K562 (cell line): ENCODE data around the gene MEA1. TPM values are rescaled to one million over a fixed set of nuclear protein-coding genes. Genes with fewer than 3 reads are reported as not detected.

Experiments used
- ATAC-seq: fragments of 200-7000 bp; cut with Tn5 transposase; 3 replicates; pipeline ENCODE4 v1.9.1; 2020; ENCODE audit warnings: moderate library complexity
- BruUV-seq: library from RNA; stranded (reverse); fragments of 400-500 nt; replicated peaks from 2 replicates; lab custom pipeline; 2021; lab: Mats Ljungman, UMichigan
- CTCF ChIA-PET: fragments of 300-600 bp; formaldehyde crosslinking; extraction: SDS; loops from one replicate; lab custom pipeline; 2021; ENCODE audit warnings: low intra/inter-chr PET ratio; lab: Yijun Ruan, JAX
- POLR2A ChIA-PET: fragments of 300-600, 350-650 bp; sonication (Branson Sonifier 250); formaldehyde crosslinking; extraction: SDS; loops from one replicate; lab custom pipeline; 2021; ENCODE audit warnings: antibody characterized with exemption, inconsistent platforms; lab: Yijun Ruan, JAX
- DNase-seq, 4 experiments: peaks; one replicate each; pipeline versions ENCODE4 v3.0.0 to v3.0.0-alpha.2; 2011 to 2018; ENCODE audit warnings: low spot score in 3 of 4, mixed read lengths in 3 of 4; ENCODE audit errors: extremely low read depth in 1 of 4
- FAIRE-seq: peaks from 2 replicates; lab custom pipeline; 2011; peaks lifted over from hg19 to GRCh38; lab: Jason Lieb, UNC
- H2AFZ ChIP-seq: 2 replicates; pipeline ENCODE4 v1.6.0; 2011; ENCODE audit warnings: low read depth, low read length, control low read depth, inconsistent platforms
- H3K27ac ChIP-seq: fragments of 200-600 bp; 3 replicates; pipeline ENCODE4 v1.8.0; 2011; ENCODE audit warnings: low read depth, mild to moderate bottlenecking, control low read depth, inconsistent platforms, low read length, moderate library complexity, mixed read lengths; ENCODE audit errors: extremely low read depth
- H3K27me3 ChIP-seq, 2 experiments: fragments of 300-600 bp in 1 of 2; 2 replicates in 1 of 2; 3 replicates in 1 of 2; pipeline versions ENCODE4 v1.6.0 to v1.8.0; 2011; ENCODE audit warnings: inconsistent platforms in 2 of 2, low read length in 2 of 2, mild to moderate bottlenecking in 1 of 2, mixed read lengths in 1 of 2, moderate library complexity in 1 of 2; ENCODE audit not compliant: control insufficient read depth in 2 of 2, insufficient read depth in 2 of 2
- H3K36me3 ChIP-seq: fragments of 300-600 bp; 3 replicates; pipeline ENCODE4 v1.8.0; 2011; ENCODE audit warnings: mild to moderate bottlenecking, low read length, inconsistent platforms; ENCODE audit not compliant: control insufficient read depth, insufficient read depth
- H3K4me1 ChIP-seq, 2 experiments: fragments of 200-600 bp in 1 of 2; replicated peaks in 1 of 2; 2 replicates in 1 of 2; 3 replicates in 1 of 2; pipeline versions ENCODE4 v1.5.1 to v1.8.0; 2011; ENCODE audit warnings: inconsistent platforms in 2 of 2, low read length in 2 of 2, mild to moderate bottlenecking in 1 of 2, mixed read lengths in 1 of 2, moderate library complexity in 1 of 2; ENCODE audit not compliant: control insufficient read depth in 2 of 2, insufficient read depth in 2 of 2
- H3K4me2 ChIP-seq: 2 replicates; pipeline ENCODE4 v1.6.1; 2011; ENCODE audit warnings: low read length, control low read depth, inconsistent platforms, mixed read lengths; ENCODE audit not compliant: insufficient read depth
- H3K4me3 ChIP-seq: fragments of 200-600 bp; sonication (generic), shearing (Covaris generic); 2 replicates; pipeline ENCODE4 v1.5.1; 2016; ENCODE audit warnings: control low read depth, inconsistent platforms
- H3K79me2 ChIP-seq: fragments of 200-600 bp; 3 replicates; pipeline ENCODE4 v1.8.0; 2011; ENCODE audit warnings: low read length, inconsistent platforms; ENCODE audit not compliant: control insufficient read depth, insufficient read depth
- H3K9ac ChIP-seq, 2 experiments: 2 replicates each; pipeline versions ENCODE4 v1.6.0 to v1.6.1; 2011; ENCODE audit warnings: low read depth in 2 of 2, low read length in 2 of 2, control low read depth in 1 of 2, inconsistent platforms in 1 of 2, mild to moderate bottlenecking in 1 of 2, mixed read lengths in 1 of 2; ENCODE audit not compliant: insufficient read depth in 1 of 2
- H3K9me1 ChIP-seq: one replicate; pipeline ENCODE4 v1.6.0; 2011; ENCODE audit warnings: inconsistent platforms, mild to moderate bottlenecking, low read length, moderate library complexity; ENCODE audit not compliant: control insufficient read depth, insufficient read depth
- H3K9me3 ChIP-seq: replicated peaks from 2 replicates; pipeline ENCODE4 v1.5.1; 2011; ENCODE audit warnings: low read depth, low read length, inconsistent platforms; ENCODE audit not compliant: control insufficient read depth, insufficient read depth
- H4K20me1 ChIP-seq: replicated peaks from 2 replicates; pipeline ENCODE4 v1.6.1; 2011; ENCODE audit warnings: low read length, inconsistent platforms, mixed read lengths; ENCODE audit not compliant: control insufficient read depth, insufficient read depth
- ARID1B ChIP-seq: fragments of 450-650 bp; IDR thresholded peaks from 2 replicates; pipeline ENCODE4 v1.6.1; 2016; ENCODE audit warnings: antibody characterized with exemption, mild to moderate bottlenecking, inconsistent platforms
- ASH1L ChIP-seq: fragments of 450-650 bp; IDR thresholded peaks from 2 replicates; pipeline ENCODE4 v1.6.1; 2018; ENCODE audit warnings: borderline replicate concordance, mild to moderate bottlenecking, low read depth; ENCODE audit not compliant: partially characterized antibody
- HLTF ChIP-seq: fragments of 450-650 bp; IDR thresholded peaks from 2 replicates; pipeline ENCODE4 v1.6.1; 2016
- NCOR1 ChIP-seq: fragments of 450-650 bp; IDR thresholded peaks from 2 replicates; pipeline ENCODE4 v1.6.1; 2016; ENCODE audit warnings: mild to moderate bottlenecking, moderate library complexity
- RBM25 ChIP-seq: fragments of 200-400 bp; formaldehyde crosslinking; IDR thresholded peaks from 2 replicates; pipeline ENCODE4 v1.6.1; 2018; ENCODE audit warnings: low read length, low read depth, moderate library complexity; ENCODE audit not compliant: severe bottlenecking
- SMARCB1 ChIP-seq: IDR thresholded peaks from 2 replicates; pipeline ENCODE4 v1.6.1; 2011; ENCODE audit warnings: improper control_type of control experiment, low read depth; ENCODE audit not compliant: insufficient read length
- SPI1 ChIP-seq: IDR thresholded peaks from 2 replicates; pipeline ENCODE4 v1.6.1; 2011; ENCODE audit warnings: low read depth, low read length, control low read depth, borderline replicate concordance
- TAF9B ChIP-seq: fragments of 450-650 bp; IDR thresholded peaks from 2 replicates; pipeline ENCODE4 v1.6.1; 2018; ENCODE audit warnings: mild to moderate bottlenecking; ENCODE audit not compliant: partially characterized antibody
- ZC3H8 ChIP-seq: fragments of 450-650 bp; IDR thresholded peaks from 2 replicates; pipeline ENCODE4 v1.6.1; 2017
- ZEB2 ChIP-seq: fragments of 450-650 bp; IDR thresholded peaks from 2 replicates; pipeline ENCODE4 v1.6.1; 2016
- WGBS: fragments of 100-300 bp; shearing (Covaris generic); methylation state at CpG from one replicate; pipeline ENCODE4 v1.1.6; 2016; ENCODE audit warnings: low coverage, mixed read lengths; ENCODE audit not compliant: insufficient coverage; ENCODE audit errors: missing lambda C conversion rate; 5-methylcytosine and 5-hydroxymethylcytosine counted together
- in situ Hi-C: fragments of 300-500 bp; cut with MboI; formaldehyde crosslinking; loops from 4 replicates; pipeline ENCODE4 v1.15.0; 2018; ENCODE audit warnings: inconsistent platforms, mixed read lengths
- intact Hi-C: fragments of 100-400 bp; cut with micrococcal nuclease; formaldehyde crosslinking; loops from 2 replicates; pipeline ENCODE4 v1.14.2; 2022
- polyA plus RNA-seq, 8 experiments: library from polyadenylated mRNA; depleted of rRNA in 4 of 8; stranded (reverse) in 5 of 8; unstranded in 3 of 8; fragments of >200 nt; fragmentation: Nextera tagmentation in 2 of 8; fragmentation: Illumina TruSeq in 1 of 8; extraction: Ambion mirVana in 2 of 8; extraction: Trizol in 1 of 8; gene quantifications; 2 replicates each; pipeline versions ENCODE4 v1.2.1 to v1.2.3, GENCODE V29; 2011 to 2014; ENCODE audit warnings: inconsistent platforms in 1 of 8, missing spikeins in 1 of 8
- total RNA-seq, 7 experiments: library from RNA; depleted of rRNA in 6 of 7; stranded (reverse); fragments of >200 nt in 6 of 7; fragmentation: Illumina TruSeq in 2 of 7; extraction: Trizol in 2 of 7; gene quantifications; 2 replicates each; pipeline versions ENCODE4 v1.2.1 to v1.2.3, GENCODE V29; 2011 to 2021; ENCODE audit warnings: low replicate concordance in 1 of 7
- TF ChIP-seq, protein P1 (sequence below): fragments of 450-650 bp; formaldehyde crosslinking; IDR thresholded peaks from 2 replicates; pipeline ENCODE4 v1.4.0; 2022; ENCODE audit warnings: missing genetic modification characterization
- TF ChIP-seq, protein P2 (sequence below), 2 experiments: fragments of 450-650 bp; IDR thresholded peaks; 2 replicates each; pipeline ENCODE4 v1.6.1; 2016

MEA1 gene
- total and polyA plus RNA-seq, 9 of the 15 experiments (the other 6 are each of a cell fraction or from before 2014, with no cell fraction given): 86.8 to 210 (median 152) TPM

DNA sequence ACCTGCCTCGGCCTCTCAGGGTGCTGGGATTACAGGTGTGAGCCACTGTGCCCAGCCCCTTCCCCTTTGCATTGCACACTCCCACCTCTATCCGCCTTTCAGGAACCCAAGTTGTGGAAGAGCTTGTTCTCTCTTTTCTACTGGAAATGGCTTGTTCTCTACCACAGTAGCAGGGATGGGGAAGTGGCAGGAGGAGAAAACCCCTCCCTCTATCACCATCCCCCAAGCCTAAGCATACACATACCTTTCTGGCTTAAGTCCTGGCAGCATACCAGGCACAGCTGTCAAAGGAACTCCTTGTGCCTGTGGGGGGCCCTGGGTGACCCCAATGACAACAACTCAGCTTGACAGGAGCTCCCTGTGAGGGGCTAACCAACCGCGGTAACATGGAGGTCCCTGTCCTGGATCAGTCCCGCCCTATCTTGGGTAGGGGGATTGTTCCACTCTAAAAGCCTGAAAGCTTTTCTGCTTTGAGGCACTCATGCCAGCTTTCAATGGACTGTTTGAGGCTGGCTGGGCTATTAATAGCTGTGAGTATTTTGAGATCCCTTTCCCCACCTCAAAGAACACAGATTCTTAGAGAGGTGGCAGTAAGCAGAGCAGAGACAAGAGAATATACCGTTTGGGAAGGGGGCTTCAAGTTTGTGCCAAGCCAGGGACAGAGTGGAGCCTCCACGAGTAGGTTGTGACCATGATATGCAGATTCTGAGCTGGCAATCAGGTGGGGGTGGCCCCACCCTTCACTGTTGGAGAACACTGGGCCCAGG lies 2.6 kb upstream of the MEA1 start:
- Histone ChIP-seq H3K4me1 (peaks cover 42 to 53% of the 10 kb centered on the region in 2 experiments), H3K9me3 (no peaks in the 10 kb centered on the region), H2AFZ (no peak overlapping the region), H3K4me2 (peak overlapping the region; percentile 0; the same call in 1 of the 2 replicates), H3K9ac (peak overlapping the region; percentile 1 to 82; a peak in 3 of 4 replicates), H3K9me1 (no peaks in the 10 kb centered on the region), H3K27ac (peak overlapping the region; percentile 20; the same call in 1 of the 3 replicates), H3K27me3 (no peaks in the 10 kb centered on the region), H3K36me3 (peaks cover 67% of the 10 kb centered on the region), H3K79me2 (peaks cover 56% of the 10 kb centered on the region), H4K20me1 (peaks cover 4% of the 10 kb centered on the region; the same call in 1 of the 2 replicates), H3K4me3 (no peak overlapping the region)
- TF ChIP-seq RBM25 (no peak), SPI1 (peak; percentile 17; the same call in 1 of the 2 replicates)
- in situ Hi-C loops: no loop called here
- ATAC-seq (no peak), DNase-seq (no peak), FAIRE-seq (no peak)
- ChIA-PET POLR2A (interaction anchor here (0.6 to 3.9 kb wide), 6 partner anchors 18 to 255 kb away, joined by 3 to 19 read pairs (median 3); no protein-coding TSS in a partner anchor), CTCF (no interaction called here)
- intact Hi-C loops: no loop called here
- 81% methylated on average over 7 of the region's 7 CpGs for WGBS
- no TSS peak for BruUV-seq

DNA sequence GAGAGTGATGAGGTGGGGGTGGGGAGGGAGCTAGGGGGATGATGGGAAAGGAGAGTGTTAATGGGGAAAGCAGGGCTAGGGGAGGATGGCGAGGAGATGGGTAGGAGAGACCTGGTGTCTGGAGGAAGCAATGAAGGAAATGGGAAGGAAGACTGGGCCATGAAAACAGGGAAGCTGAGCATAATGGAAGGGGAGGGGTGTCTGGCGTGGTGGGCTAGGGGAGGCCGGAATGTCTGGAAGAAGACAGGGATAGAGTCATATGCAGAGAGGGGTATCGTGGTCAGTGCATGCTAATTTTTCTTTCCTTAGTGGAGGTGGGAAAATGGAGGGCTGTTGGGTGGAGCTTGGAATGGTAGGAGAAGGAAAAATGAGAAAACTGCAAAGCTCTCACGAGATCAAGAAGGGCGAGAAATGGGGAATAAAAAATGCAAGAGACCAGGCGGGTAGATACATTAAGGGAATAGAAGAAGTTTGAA lies 726 bp upstream of the MEA1 start:
- in situ Hi-C loops (no loop called here), intact Hi-C loops (loop anchor here (1.0 to 2.0 kb wide), 3 partner anchors 36 to 85 kb away; partner anchors contain the start of genes CNPY3, KLC4, MRPL2 and PEX6)
- Histone ChIP-seq H3K4me2 (peak overlapping the region; percentile 100), H2AFZ (peak overlapping the region; percentile 73), H3K79me2 (peaks cover 49% of the 10 kb centered on the region), H3K4me1 (peaks cover 34 to 44% of the 10 kb centered on the region in 2 experiments; a peak in 4 of 5 replicates), H3K4me3 (peak overlapping the region; percentile 79), H3K9me1 (no peaks in the 10 kb centered on the region), H3K9ac (peak overlapping the region; percentile 89 to 91), H3K27me3 (no peaks in the 10 kb centered on the region), H4K20me1 (peaks cover 4% of the 10 kb centered on the region; the same call in 1 of the 2 replicates), H3K9me3 (no peaks in the 10 kb centered on the region), H3K36me3 (peaks cover 70% of the 10 kb centered on the region), H3K27ac (peak overlapping the region; percentile 81)
- BruUV-seq: TSS peak; percentile 72
- ChIA-PET CTCF (no interaction called here), POLR2A (interaction anchor here (0.6 to 3.9 kb wide), 26 partner anchors 9 to 1098 kb away, joined by 3 to 23 read pairs (median 4); partner anchors contain the start of genes CUL7, KLC4, MRPL2 and PEX6)
- DNase-seq (no peak), ATAC-seq (no peak; the same call in 2 of the 3 replicates), FAIRE-seq (peak; percentile 23)
- 3% methylated on average over 6 of the region's 7 CpGs for WGBS
- TF ChIP-seq, protein P1, sequence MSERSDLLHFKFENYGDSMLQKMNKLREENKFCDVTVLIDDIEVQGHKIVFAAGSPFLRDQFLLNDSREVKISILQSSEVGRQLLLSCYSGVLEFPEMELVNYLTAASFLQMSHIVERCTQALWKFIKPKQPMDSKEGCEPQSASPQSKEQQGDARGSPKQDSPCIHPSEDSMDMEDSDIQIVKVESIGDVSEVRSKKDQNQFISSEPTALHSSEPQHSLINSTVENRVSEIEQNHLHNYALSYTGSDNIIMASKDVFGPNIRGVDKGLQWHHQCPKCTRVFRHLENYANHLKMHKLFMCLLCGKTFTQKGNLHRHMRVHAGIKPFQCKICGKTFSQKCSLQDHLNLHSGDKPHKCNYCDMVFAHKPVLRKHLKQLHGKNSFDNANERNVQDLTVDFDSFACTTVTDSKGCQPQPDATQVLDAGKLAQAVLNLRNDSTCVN: peak; percentile 84; the same call in 1 of the 2 replicates
- peak; percentile 56 for TF ChIP-seq TAF9B
- TF ChIP-seq SMARCB1: no peak
- 0 out of 2 replicates have a peak, but pooled peaks have one; percentile 46 for TF ChIP-seq ZEB2
- peak; percentile 60 for TF ChIP-seq ARID1B
- TF ChIP-seq NCOR1: peak; percentile 55; the same call in 1 of the 2 replicates
- TF ChIP-seq ZC3H8: 0 out of 2 replicates have a peak, but pooled peaks have one; percentile 31
- TF ChIP-seq HLTF: peak; percentile 94; the same call in 1 of the 2 replicates
- TF ChIP-seq, protein P2, sequence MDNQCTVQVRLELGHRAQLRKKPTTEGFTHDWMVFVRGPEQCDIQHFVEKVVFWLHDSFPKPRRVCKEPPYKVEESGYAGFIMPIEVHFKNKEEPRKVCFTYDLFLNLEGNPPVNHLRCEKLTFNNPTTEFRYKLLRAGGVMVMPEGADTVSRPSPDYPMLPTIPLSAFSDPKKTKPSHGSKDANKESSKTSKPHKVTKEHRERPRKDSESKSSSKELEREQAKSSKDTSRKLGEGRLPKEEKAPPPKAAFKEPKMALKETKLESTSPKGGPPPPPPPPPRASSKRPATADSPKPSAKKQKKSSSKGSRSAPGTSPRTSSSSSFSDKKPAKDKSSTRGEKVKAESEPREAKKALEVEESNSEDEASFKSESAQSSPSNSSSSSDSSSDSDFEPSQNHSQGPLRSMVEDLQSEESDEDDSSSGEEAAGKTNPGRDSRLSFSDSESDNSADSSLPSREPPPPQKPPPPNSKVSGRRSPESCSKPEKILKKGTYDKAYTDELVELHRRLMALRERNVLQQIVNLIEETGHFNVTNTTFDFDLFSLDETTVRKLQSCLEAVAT (IDR thresholded peaks at IDR 0.05): peak; percentile 72 to 84; a peak in 2 of 4 replicates
- TF ChIP-seq ASH1L: peak; percentile 25
